Kidney tubule cell (primary cell): ENCODE results near the gene HNF4A.
A peak's percentile ranks its signal among the peaks of the same experiment; 100 is the strongest.
"Not testable (repeated sequence)": the region's sequence is repeated elsewhere in the genome, so short reads cannot be mapped to it uniquely, and the experiment has no call there.

Experiments
- DNase-seq: peaks from one replicate; pipeline ENCODE4 v3.0.0-alpha.2; 2018; ENCODE audit warnings: low spot score

The HNF4A gene

GRCh38 chr20:44345941-44346340 lies 9.6 kb upstream of the HNF4A start:
- not testable (repeated sequence) for DNase-seq

- DNase-seq, result no peak
Observed at GRCh38 chr20:44348168-44348659, 7.3 kb upstream of the HNF4A start.

DNA sequence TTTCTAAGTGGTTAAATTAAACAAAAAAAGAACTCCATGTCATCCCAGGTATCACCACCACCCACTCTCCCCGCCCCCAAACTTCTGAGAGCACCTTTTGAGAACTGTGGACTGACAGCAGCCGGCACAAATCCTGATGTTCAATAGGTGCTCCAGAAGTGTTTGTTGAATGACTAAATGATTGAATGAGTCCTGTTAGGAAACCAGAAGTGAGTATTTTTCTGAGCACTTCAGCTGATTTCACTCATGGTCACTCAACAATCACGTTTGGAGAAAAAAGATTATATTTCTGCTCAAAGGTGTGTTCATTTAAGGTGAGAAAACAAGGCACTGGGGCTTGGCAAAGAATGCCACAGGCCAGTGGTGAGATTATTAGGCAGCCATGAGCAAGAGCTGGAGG lies 6.2 kb upstream of the HNF4A start:
- DNase-seq, result no peak

DNA sequence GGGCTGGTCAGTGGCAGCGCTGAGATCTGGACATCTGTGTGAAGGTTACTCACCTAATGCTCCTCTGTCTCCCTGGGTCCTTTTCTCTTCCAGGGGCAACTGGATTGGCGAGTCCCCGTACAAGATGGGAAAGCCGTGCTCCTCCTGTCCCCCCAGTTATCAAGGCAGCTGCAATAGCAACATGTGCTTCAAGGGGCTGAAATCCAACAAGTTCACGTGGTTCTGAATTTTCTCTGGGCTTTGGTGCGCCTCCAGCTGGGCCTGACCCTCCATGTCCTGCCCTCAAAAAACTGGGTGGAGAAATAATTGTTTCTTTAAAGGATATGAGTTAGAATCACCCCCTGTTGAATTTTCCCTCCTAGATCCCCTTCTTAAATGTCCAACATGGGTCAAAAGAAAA lies 4.9 kb upstream of the HNF4A start:
- DNase-seq, result no peak

GRCh38 chr20:44354979-44355497 lies 461 bp upstream of the HNF4A start:
- DNase-seq, result no peak

GRCh38 chr20:44356353-44356723 lies 839 bp downstream of the HNF4A start:
- no peak for DNase-seq

- no peak for DNase-seq
Observed at GRCh38 chr20:44357020-44357419, 1.5 kb downstream of the HNF4A start.

DNA sequence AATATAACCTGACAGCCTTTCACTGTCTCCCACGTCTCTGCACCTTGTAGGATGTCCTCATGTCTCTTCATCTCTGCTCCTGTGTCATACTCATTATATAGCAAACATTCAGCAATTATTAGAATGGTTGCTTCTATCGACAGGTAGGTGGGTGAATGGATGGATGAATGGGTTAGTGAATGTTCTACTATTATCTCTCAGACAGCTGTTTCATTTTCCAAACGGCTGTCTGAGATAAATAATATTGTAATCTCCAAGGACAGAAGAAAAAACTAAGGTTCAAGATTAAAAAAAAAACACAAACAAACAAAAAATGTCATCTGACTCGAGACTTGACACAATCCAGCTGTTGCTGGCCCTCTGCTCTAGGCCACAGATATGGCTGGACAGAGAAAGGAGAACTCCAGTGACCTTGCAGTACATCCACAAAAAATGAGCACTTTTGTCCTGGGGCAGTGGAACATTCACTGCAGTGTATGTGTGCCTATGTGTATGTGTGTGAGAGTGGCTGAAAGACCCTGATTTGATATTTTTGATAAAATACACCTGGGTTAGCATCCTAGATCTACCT lies 2.1 kb downstream of the HNF4A start:
- DNase-seq, result no peak

GRCh38 chr20:44358776-44359175 lies 3.3 kb downstream of the HNF4A start:
- DNase-seq, result no peak

DNA sequence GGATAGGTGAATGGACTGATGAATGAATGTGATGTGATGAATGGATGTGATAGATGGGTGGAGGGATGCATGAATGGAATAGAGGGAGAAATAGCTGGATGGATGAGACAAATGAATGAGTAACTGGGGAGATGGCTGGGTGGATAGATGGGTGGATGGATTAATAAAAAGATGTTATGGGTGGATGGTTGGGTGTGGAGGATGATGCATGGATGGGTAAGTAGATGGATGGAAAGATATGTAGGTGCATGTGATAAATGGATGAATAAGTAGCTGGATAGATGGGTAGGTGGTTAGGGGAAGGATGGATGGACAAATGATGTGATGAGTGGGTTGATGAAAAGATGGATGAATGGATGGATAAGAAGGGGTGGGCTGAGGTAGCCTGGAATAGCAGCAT lies 4.7 kb downstream of the HNF4A start:
- DNase-seq, result no peak

- DNase-seq, result no peak
Observed at GRCh38 chr20:44361021-44361420, 5.5 kb downstream of the HNF4A start.

- no peak for DNase-seq
Observed at GRCh38 chr20:44362466-44362940, 7.0 kb downstream of the HNF4A start.

- DNase-seq, result no peak
Observed at GRCh38 chr20:44364068-44364467, 8.6 kb downstream of the HNF4A start.

DNA sequence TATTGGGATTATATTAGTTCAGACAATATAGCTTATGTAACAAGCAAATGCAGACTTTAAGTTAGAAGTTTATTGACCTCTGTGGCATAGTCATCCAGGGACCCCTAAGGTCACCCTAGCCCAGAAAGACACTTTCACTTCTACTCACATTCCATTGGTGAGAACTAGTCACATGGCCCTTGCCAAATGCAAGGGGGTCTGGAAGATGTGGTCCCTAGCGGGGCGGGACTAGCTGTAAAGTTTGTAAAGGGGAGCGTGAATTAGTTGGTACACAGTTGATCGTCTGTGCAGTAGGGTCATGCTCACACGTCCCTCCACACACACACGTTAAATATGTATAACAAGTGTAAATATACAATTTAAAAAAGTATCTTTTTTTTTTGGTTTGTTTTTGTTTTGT lies 9.3 kb downstream of the HNF4A start:
- DNase-seq, result no peak

DNA sequence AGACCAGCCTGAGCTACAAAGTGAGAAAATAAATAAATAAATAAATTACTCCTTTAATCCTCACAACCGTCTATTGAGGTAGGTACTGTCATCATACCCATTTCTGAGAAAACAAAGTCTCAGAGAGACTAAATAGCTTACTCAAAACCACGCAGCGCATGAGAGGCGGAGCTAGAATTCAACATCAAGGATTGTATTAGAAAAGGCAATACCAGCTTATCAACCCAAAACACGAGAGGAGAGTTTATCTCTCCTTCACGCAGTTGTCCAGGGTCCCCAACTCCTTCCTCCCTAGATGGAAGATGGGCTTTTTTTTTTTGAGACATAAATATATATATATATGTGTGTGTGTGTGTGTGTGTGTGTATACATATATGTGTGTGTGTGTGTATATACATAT lies 12.2 kb downstream of the HNF4A start:
- DNase-seq, result no peak

GRCh38 chr20:44370639-44371218 lies 15.2 kb downstream of the HNF4A start:
- no peak for DNase-seq

DNA sequence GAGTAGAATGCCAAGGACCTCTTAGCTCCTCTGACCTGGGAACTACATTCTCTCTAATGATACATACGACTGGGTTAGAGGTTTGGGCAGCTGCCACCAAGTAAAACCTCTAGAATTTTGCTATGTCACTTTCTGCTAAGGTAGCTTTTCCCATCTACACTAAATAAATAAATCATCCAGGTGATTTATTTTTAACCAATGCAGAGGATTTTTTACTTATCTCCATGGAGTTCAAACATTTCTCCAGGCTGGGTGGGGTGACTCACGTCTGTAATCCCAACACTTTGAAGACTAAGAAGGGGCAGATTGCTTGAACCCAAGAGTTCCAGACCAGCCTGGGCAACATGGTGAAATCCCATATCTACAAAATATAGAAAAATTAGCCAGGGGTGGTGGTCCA lies 27.1 kb downstream of the HNF4A start:
- no peak for DNase-seq

DNA sequence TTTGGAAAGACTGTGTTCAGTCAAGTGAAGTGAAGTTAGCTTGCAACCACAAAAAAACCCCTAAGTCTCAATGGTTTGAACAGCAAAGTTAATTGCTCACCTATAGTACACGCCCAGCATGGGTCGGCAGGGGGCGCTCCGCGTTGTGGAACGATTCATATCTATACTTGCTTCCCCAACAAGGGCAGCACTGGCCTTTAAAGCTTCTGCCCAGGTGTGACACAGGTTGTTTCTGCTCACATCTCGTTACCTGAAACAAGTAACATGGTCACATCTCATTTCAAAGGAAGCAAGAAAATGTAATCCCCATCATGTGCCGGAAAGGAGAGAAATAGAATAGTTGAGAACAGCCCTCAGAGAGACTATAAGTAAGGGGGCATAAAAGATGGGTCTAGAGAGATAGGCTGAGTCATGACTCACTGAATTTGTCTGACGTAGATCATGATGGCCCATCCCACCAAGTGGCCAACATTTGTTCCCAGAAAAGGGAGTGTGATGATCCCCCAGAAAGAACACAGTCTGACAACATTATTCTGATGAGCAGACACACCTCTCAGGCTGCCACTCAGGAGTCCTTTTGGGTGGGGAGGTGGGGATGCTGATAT lies 29.0 kb downstream of the HNF4A start:
- peak; percentile 64 for DNase-seq

- peak; percentile 71 for DNase-seq
Observed at GRCh38 chr20:44388466-44389023, 33.0 kb downstream of the HNF4A start.

GRCh38 chr20:44389871-44390270 lies 34.4 kb downstream of the HNF4A start:
- no peak for DNase-seq

- DNase-seq, result no peak
Observed at GRCh38 chr20:44390280-44390679, 34.8 kb downstream of the HNF4A start.

GRCh38 chr20:44392088-44392775 lies 36.7 kb downstream of the HNF4A start:
- no peak for DNase-seq
